ENCODE measurements around the gene CARD9.

Gene CARD9

DNA sequence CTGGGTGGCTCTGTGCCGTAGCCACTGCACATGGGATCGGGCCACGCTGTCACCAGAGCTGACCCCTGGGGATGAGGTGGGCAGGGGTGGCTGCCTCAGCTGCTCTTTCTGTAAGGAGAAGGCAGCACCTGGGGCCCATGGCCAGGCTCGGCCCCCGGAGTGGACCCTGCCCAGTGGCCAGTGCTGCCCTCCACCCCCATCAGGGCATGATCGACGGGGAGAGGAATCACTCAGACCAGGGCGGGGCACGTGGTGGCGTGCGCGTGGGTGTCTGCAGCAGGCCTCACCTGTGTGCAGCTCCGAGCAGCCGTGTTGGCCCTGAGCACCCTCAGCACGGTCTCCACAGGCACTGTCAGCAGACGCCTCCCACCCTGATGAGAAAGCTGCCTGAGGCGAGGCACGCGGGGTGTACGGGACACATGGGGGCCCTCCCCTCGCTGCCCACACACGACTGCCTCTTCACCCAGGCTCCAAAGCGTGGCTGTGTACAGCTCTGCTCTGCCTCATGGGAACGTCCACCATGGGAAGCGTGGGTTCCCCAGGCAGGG, 8.6 kb upstream of the CARD9 start:
- TF ChIP-seq, protein P1, sequence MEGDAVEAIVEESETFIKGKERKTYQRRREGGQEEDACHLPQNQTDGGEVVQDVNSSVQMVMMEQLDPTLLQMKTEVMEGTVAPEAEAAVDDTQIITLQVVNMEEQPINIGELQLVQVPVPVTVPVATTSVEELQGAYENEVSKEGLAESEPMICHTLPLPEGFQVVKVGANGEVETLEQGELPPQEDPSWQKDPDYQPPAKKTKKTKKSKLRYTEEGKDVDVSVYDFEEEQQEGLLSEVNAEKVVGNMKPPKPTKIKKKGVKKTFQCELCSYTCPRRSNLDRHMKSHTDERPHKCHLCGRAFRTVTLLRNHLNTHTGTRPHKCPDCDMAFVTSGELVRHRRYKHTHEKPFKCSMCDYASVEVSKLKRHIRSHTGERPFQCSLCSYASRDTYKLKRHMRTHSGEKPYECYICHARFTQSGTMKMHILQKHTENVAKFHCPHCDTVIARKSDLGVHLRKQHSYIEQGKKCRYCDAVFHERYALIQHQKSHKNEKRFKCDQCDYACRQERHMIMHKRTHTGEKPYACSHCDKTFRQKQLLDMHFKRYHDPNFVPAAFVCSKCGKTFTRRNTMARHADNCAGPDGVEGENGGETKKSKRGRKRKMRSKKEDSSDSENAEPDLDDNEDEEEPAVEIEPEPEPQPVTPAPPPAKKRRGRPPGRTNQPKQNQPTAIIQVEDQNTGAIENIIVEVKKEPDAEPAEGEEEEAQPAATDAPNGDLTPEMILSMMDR (IDR thresholded peaks at IDR 0.05) = no peak

DNA sequence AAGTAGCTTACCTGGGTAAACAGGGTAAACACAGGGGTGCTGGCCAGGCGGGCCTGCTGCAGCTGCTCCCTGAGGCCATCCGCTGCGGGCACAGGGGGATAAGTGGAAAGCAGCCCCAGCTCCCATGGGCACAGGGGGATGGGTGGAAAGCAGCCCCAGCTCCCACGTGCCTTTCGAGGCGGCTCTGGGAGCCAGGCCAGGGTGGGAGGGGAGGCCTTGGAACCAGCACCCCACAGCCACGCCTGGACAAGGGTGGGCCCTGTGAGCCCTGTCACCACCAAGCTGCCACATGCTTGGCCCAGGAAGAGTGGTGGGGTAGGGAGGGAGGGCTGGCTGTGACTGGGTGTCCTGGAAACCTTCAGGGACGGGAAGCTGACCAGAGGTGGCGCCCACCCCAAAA, 7.8 kb upstream of the CARD9 start:
- TF ChIP-seq, protein P1 (IDR thresholded peaks at IDR 0.05) = no peak

DNA sequence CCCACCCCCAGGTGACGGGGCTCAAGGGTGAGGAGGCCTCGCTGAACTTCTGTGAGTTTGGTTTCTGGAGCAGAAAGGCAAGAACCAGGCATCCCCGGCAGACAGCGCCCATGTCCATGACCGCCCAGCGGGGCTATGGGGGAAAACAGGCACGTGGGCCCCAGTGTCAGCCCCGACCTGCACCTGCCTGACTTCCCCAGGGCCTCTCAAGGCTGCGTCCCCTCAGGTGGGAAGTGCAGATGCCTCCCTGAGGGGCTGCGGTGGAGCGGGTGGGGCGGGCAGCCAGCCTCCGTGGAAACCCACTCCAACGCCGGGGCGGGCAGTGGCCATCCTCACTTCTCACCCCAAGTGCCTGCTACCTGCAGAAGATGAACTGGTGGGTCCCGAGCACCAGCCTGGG, 6.9 kb upstream of the CARD9 start:
- TF ChIP-seq, protein P1 (IDR thresholded peaks at IDR 0.05) = no peak

DNA sequence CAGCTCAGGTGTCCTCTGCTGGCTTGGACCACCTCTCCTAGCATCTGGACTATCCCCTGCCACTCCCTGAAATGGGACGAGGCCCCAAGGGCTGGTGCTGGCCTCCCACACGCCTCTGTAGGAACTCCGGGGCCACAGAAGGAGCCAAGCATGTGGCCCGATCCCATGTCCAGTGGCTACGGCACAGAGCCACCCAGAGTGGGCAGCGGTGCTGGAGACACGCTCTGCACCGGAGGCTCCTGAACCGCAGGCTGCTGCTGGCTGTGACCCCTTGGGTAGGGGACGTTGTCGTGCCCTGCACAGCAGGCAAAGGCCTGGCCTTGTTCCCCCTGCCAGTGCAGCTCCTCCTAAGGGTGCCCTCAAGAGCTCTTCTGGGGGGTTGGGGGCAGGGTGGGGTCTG, 6.4 kb upstream of the CARD9 start:
- TF ChIP-seq, protein P1 (IDR thresholded peaks at IDR 0.05) = no peak

DNA sequence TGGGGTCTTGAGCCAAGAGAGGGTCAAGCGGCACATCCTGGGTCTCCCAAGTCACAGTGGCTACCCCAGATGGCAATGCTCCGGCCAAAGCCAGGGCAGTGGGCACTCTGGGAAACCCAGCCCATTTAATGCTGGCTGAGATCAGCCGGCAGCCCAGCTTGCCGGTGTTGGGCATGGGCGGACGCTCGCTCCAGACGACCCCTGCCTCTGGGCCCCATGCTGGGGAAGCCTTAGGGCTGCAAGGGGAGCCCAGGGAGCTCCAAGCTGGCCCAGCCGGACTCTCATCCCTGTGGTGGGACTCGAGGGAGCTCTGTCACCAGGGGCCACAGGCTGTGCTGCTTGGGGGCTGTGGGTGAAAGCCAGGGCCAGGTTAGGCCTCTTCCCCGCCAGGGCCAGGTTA, 5.9 kb upstream of the CARD9 start:
- TF ChIP-seq, protein P1 (IDR thresholded peaks at IDR 0.05) = no peak

DNA sequence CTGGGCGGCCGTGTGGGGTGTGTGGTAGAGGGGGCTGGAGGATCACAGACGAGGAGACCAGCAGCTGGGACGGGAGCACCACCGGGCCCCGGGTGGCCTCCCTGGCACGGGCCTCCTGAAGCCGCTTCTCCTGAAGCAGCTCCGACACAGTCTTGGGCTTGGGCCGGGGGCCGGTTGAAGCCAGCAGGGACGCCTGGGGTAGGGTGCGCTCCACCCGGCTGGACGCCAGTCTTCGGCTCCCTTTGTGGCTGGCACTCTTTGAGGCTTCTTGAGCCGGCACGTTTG, 5.5 kb upstream of the CARD9 start:
- TF ChIP-seq, protein P1 (IDR thresholded peaks at IDR 0.05) = no peak

DNA sequence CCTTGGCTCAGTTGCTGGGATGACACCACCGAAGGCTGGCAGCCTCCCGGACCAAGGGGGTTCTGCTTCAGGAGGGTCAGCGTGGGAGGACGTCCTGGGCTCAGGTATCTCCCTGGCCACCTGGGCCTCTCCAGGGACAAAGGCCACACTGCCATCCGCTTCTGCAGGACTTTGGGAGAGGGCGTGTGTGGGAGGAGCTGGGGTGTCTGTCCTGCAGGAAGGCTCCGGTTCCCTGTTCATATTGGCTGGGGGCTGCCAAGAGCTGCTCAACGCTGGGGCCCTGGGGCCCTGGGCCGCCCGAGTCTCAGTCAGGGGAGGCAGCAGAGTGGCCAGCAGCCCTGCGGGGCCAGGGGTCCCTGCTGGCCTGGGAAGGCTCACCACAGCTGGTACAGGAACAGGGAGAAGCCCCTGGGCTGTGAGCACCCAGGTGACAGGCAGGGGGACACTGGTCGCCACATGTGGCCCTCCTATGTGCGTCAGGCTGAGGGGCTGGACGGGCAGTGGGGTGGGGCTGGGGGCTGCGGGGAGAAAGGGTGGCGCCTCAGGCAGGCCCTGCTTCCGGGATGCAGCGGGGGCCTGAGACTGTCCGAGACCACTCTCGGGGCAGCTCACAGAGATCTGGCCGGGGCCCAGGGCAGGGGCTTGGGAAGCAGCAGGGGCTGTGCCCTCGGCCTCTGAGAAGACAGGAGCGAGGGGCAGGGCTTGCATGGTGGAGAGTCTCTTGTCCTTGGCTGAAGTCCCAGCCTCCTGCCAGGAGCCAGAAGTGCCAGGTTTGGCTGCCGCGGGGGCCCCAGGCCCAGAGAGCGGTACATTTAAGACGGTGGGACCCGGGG, 4.9 kb upstream of the CARD9 start:
- TF ChIP-seq, protein P1 (IDR thresholded peaks at IDR 0.05) = no peak
